Spinal cord (tissue), 10 donors: ENCODE measurements around the gene CKAP4. TPM values are rescaled to one million over a fixed set of nuclear protein-coding genes. Genes with fewer than 3 reads are reported as not detected.

Experiments
- DNase-seq, 6 donors: peaks; one replicate each; pipeline versions ENCODE4 v3.0.0 to v3.0.0-alpha.2; 2013 to 2015; ENCODE audit warnings: low spot score in 6 of 6, low read depth in 4 of 6
- H3K27ac ChIP-seq: one replicate; pipeline ENCODE4 v1.5.1; 2013; ENCODE audit warnings: low read depth, low read length, control low read depth
- H3K27me3 ChIP-seq: one replicate; pipeline ENCODE4 v1.6.1; 2013; ENCODE audit warnings: low read length; ENCODE audit not compliant: control insufficient read depth, insufficient read depth
- H3K36me3 ChIP-seq: one replicate; pipeline ENCODE4 v1.6.1; 2013; ENCODE audit warnings: low read length; ENCODE audit not compliant: control insufficient read depth, insufficient read depth
- H3K4me1 ChIP-seq: one replicate; pipeline ENCODE4 v1.6.1; 2013; ENCODE audit warnings: low read length; ENCODE audit not compliant: control insufficient read depth, insufficient read depth
- H3K4me3 ChIP-seq: one replicate; pipeline ENCODE4 v1.5.1; 2013; ENCODE audit warnings: low read depth, low read length, control low read depth
- H3K9me3 ChIP-seq: one replicate; pipeline ENCODE4 v1.6.1; 2013; ENCODE audit warnings: low read length; ENCODE audit not compliant: control insufficient read depth, insufficient read depth
- WGBS: methylation state at CpG from one replicate; pipeline ENCODE4 v1.1.5; 2013; ENCODE audit warnings: missing lambda C conversion rate; ENCODE audit not compliant: insufficient coverage; 5-methylcytosine and 5-hydroxymethylcytosine counted together
- long read RNA-seq, 4 donors: transcript quantifications; one replicate each; lab custom pipeline, GENCODE V29; 2026
- polyA plus RNA-seq, 2 donors: library from polyadenylated mRNA; unstranded; fragments of 120-200 nt; gene quantifications; one replicate each; pipeline ENCODE4 v1.2.1, GENCODE V29; 2013; ENCODE audit not compliant: insufficient read length in 2 of 2
- total RNA-seq, 2 donors: library from RNA; depleted of rRNA in 1 of 2; stranded (reverse); fragments of 120-200 nt in 1 of 2; fragments of >200 nt in 1 of 2; gene quantifications; one replicate each; pipeline versions ENCODE4 v1.2.3 to v1.2.4, GENCODE V29; 2013 to 2014
- donor health status: healthy.

Gene CKAP4
- total RNA-seq (10 to 100 TPM; 44.3 to 49.1 TPM), polyA plus RNA-seq (10 to 100 TPM; 59.2 to 65.6 TPM)
- long read RNA-seq, donor 1, transcript CKAP4-201 (2 exons, 3,093 nt): major isoform, 25 of 26 reads
- long read RNA-seq, donor 1, partial matches to known transcripts: 0 of 26 reads
- long read RNA-seq, donor 1, other reads (novel, unspliced or antisense): 0 of 26 reads
- long read RNA-seq, donor 2, transcript CKAP4-201 (2 exons, 3,093 nt): major isoform, 6 of 23 reads
- long read RNA-seq, donor 2, partial matches to known transcripts: 17 of 23 reads
- long read RNA-seq, donor 2, other reads (novel, unspliced or antisense): 0 of 23 reads
- long read RNA-seq, donor 3, transcript CKAP4-201 (2 exons, 3,093 nt): major isoform, 16 of 16 reads
- long read RNA-seq, donor 3, partial matches to known transcripts: 0 of 16 reads
- long read RNA-seq, donor 3, other reads (novel, unspliced or antisense): 0 of 16 reads
- long read RNA-seq, donor 4, transcript CKAP4-201 (2 exons, 3,093 nt): major isoform, 35 of 49 reads
- long read RNA-seq, donor 4, partial matches to known transcripts: 14 of 49 reads
- long read RNA-seq, donor 4, other reads (novel, unspliced or antisense): 0 of 49 reads

GRCh38 chr12:106247674-106248311 lies at the start of gene CKAP4:
CKAP4 (minus strand) TSS chr12:106248020; CDS start chr12:106247851, 169 bp downstream.
- H3K9me3 ChIP-seq: no peaks in the 10 kb centered on the region
- H3K4me1 ChIP-seq: peaks cover 29% of the 10 kb centered on the region

GRCh38 chr12:106297075-106297474 lies 49.3 kb upstream of the CKAP4 start:
- no peak for DNase-seq
- Histone ChIP-seq H3K27ac (no peak overlapping the region), H3K4me3 (no peak overlapping the region), H3K4me1 (peaks cover 6% of the 10 kb centered on the region), H3K36me3 (no peaks in the 10 kb centered on the region), H3K27me3 (no peaks in the 10 kb centered on the region), H3K9me3 (no peaks in the 10 kb centered on the region)
- WGBS: no CpG with 5 or more reads among the region's 3 CpGs

More at GRCh38 chr12:106247674-106248311, at the start of gene CKAP4:
- H3K36me3 ChIP-seq: peaks cover 7% of the 10 kb centered on the region
- under 1% methylated on average over 101 of the region's 102 CpGs for WGBS
- H3K4me3 ChIP-seq: peak within 1 kb of the TSS; percentile 71
- peak within 1 kb of the TSS; percentile 92 for H3K27ac ChIP-seq
- DNase-seq: peak in 5 of 6 donors; percentile 65 to 92 (median 70)
- no peaks in the 10 kb centered on the region for H3K27me3 ChIP-seq

- WGBS: 87% methylated on average over 6 of the region's 8 CpGs
- H3K4me1 ChIP-seq: no peaks in the 10 kb centered on the region
Measured at GRCh38 chr12:106296179-106296877, 48.5 kb upstream of the CKAP4 start.

GRCh38 chr12:106292339-106292738 lies 44.5 kb upstream of the CKAP4 start:
- Histone ChIP-seq H3K27me3 (no peaks in the 10 kb centered on the region), H3K4me1 (no peaks in the 10 kb centered on the region), H3K9me3 (no peaks in the 10 kb centered on the region), H3K27ac (no peak overlapping the region), H3K36me3 (no peaks in the 10 kb centered on the region), H3K4me3 (no peak overlapping the region)
- DNase-seq: no peak
- 100% methylated on average over 1 of the region's 5 CpGs for WGBS

More at GRCh38 chr12:106296179-106296877, 48.5 kb upstream of the CKAP4 start:
- DNase-seq: no peak
- Histone ChIP-seq H3K36me3 (no peaks in the 10 kb centered on the region), H3K27ac (no peak overlapping the region), H3K9me3 (no peaks in the 10 kb centered on the region), H3K27me3 (no peaks in the 10 kb centered on the region), H3K4me3 (no peak overlapping the region)

- H3K27me3 ChIP-seq: no peaks in the 10 kb centered on the region
- H3K9me3 ChIP-seq: no peaks in the 10 kb centered on the region
- 86% methylated on average over 2 of the region's 5 CpGs for WGBS
- DNase-seq: no peak
- no peaks in the 10 kb centered on the region for H3K36me3 ChIP-seq
- no peaks in the 10 kb centered on the region for H3K4me1 ChIP-seq
- no peak overlapping the region for H3K27ac ChIP-seq
- H3K4me3 ChIP-seq: no peak overlapping the region
Measured at GRCh38 chr12:106291342-106291741, 43.5 kb upstream of the CKAP4 start.

GRCh38 chr12:106290666-106291065 lies 42.8 kb upstream of the CKAP4 start:
- H3K27ac ChIP-seq: no peak overlapping the region
- WGBS: no CpG with 5 or more reads among the region's 2 CpGs
- H3K36me3 ChIP-seq: no peaks in the 10 kb centered on the region
- H3K4me1 ChIP-seq: no peaks in the 10 kb centered on the region
- no peaks in the 10 kb centered on the region for H3K27me3 ChIP-seq
- no peak for DNase-seq
- H3K4me3 ChIP-seq: no peak overlapping the region
- H3K9me3 ChIP-seq: no peaks in the 10 kb centered on the region

- Histone ChIP-seq H3K27me3 (no peaks in the 10 kb centered on the region), H3K9me3 (no peaks in the 10 kb centered on the region), H3K4me1 (no peaks in the 10 kb centered on the region), H3K4me3 (no peak overlapping the region), H3K36me3 (no peaks in the 10 kb centered on the region), H3K27ac (no peak overlapping the region)
- WGBS: no CpG with 5 or more reads among the region's 1 CpG
- no peak for DNase-seq
Measured at GRCh38 chr12:106289196-106289681, 41.4 kb upstream of the CKAP4 start.

- no peak for DNase-seq
- Histone ChIP-seq H3K27ac (no peak overlapping the region), H3K4me3 (no peak overlapping the region), H3K9me3 (no peaks in the 10 kb centered on the region), H3K36me3 (no peaks in the 10 kb centered on the region), H3K4me1 (no peaks in the 10 kb centered on the region), H3K27me3 (no peaks in the 10 kb centered on the region)
- WGBS: 80% methylated on average over 5 of the region's 9 CpGs
Measured at GRCh38 chr12:106288494-106289195, 40.8 kb upstream of the CKAP4 start.

GRCh38 chr12:106288101-106288493 lies 40.3 kb upstream of the CKAP4 start:
- Histone ChIP-seq H3K27ac (no peak overlapping the region), H3K4me3 (no peak overlapping the region), H3K36me3 (no peaks in the 10 kb centered on the region), H3K9me3 (no peaks in the 10 kb centered on the region), H3K27me3 (no peaks in the 10 kb centered on the region), H3K4me1 (no peaks in the 10 kb centered on the region)
- no peak for DNase-seq
- WGBS: 92% methylated on average over 1 of the region's 1 CpG
